ENCODE measurements around the gene ULK4.

The ULK4 gene

DNA sequence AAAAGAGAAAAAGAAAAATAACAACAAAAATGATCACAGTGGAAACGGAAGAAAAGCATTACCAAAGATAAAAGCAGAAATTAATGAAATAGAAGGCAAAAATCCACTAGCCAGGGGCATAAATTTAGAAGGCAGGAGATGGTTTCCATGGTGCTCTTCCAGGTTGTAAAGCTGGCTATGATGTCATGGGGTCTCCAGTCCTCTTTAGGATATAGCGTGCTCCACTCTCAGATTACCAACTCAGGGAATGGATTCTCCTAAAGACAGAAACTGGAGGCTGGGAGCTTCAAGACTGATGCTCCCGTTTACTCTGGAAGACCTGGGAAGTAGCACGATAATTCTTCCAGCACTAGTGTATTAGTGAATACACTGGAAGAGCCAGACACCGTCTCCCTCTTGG, 10.9 kb upstream of the ULK4 start:
- no peak for DNase-seq (ENCODE audit: extremely low spot score)
- ChIA-PET CTCF (no interaction called here), POLR2A (no interaction called here)
- 0 out of 2 replicates have a peak, but pooled peaks have one; percentile 9 for TF ChIP-seq PKNOX1 (IDR thresholded peaks at IDR 0.05)
- no peak for TF ChIP-seq BHLHE40 (IDR thresholded peaks at IDR 0.05; ENCODE audit: borderline replicate concordance)

DNA sequence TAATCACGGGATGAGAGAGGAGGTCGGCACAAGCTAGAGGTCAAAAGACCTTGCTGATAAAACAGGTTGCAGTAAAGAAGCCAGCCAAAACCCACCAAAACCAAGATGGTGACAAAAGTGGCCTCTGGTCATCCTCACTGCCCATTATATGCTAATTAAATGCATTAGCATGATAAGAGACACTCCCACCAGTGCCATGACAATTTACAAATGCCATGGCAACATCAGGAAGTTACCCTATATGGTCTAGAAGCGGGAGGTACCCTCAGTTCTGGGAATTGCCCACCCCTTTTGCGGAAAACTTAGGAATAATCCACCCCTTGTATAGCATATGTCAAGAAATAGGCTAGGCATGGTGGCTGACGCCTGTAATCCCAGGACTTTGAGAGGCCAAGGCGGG, 4.3 kb upstream of the ULK4 start:
- ChIA-PET POLR2A (no interaction called here), CTCF (no interaction called here)
- no peak for DNase-seq (ENCODE audit: extremely low spot score)
- TF ChIP-seq CTBP1 (IDR thresholded peaks at IDR 0.05; ENCODE audit: borderline replicate concordance): no peak

DNA sequence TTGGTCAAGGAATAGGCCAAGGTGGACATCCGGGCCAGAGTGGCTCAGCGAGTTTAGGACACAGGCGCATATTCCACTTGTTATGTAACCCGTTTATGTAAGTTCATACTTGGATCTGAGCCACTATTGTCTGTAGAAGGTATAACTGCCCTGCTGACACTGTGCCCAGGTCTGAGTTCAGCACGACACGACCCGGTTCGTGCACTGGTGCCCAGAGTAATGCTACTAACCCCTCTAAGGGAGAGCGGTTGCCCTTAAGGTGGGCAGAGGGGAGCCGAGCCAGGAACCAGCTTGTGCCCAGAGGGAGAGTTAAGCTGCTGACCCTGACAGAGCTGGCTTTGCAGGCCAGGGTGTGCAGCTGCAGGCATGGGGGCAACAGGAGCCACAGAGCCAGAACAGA, 1.9 kb upstream of the ULK4 start:
- TF ChIP-seq CTBP1 (IDR thresholded peaks at IDR 0.05; ENCODE audit: borderline replicate concordance): no peak
- DNase-seq (ENCODE audit: extremely low spot score): no peak
- ChIA-PET CTCF (no interaction called here), POLR2A (no interaction called here)

DNA sequence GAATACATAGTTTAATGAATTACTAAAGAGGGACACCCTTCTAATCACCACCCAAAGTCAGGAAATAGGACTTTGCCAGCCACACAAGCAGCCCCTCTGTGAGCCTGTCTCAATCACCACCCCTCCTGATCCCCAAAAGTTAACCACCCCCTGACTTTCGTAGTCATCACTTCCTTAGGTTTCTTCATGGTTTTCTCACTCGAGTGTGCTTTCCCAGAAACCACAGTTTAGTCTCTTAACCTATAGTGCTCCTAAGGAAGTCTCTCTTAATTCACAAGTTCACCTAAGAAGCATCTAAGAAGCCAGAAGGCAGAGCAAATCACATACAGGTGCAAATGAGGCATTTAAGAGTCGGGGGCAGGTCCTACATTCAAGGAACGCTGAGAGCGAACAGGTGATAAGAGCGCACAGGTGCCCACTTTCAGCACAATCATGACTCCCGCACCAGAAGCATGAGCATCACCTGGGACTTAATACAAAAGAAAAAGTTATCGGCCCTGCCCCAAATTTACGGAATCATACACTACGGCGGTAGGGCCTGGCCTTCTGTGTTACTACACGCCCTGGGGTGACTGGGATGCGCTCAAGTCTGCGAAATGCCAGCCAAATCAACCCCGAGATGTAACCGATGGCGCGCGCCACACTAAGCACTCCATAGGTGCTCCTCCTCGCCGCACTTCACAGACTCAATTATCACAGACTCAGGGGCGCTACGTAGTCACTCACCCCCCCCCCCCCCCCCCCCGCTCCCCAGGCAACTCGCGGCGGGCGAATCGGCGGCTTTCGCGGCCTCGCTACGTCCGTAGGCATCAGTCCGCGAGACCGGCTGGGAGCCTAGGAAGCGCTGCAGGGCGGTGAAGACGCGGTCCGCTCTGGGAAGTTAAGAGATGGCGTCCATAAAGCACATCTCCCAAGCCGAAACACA, 815 bp downstream of the ULK4 start:
- CTCF ChIA-PET: no interaction called here
- no peak for TF ChIP-seq ELF4 (IDR thresholded peaks at IDR 0.05)
- TF ChIP-seq FOXM1 (IDR thresholded peaks at IDR 0.05; ENCODE audit: borderline replicate concordance): no peak
- POLR2A ChIA-PET: no interaction called here
- peak; percentile 52 for DNase-seq (ENCODE audit: extremely low spot score)

DNA sequence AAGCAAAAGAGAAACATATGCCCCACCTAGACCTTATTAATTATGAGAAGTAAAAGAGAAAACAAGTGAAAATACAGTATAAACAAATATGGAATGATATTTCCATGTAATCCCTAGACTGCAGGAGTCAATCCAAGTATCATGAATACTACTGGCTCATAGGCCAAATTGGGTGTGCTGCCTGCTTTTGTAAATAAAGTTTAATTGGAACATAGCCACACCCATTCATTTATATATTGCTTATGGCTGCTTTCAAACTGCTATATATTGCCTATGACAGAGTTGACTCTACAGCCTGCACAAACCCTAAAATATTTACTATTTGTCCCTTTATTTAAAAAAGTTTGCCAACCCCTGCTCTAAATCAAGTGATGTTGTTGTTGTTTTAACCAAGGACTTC, 5.3 kb downstream of the ULK4 start:
- DNase-seq (ENCODE audit: extremely low spot score): no peak
- ChIA-PET POLR2A (no interaction called here), CTCF (no interaction called here)
- TF ChIP-seq FOXK2 (IDR thresholded peaks at IDR 0.05): no peak
- TF ChIP-seq SP1 (IDR thresholded peaks at IDR 0.05): no peak
- no peak for TF ChIP-seq BHLHE40 (IDR thresholded peaks at IDR 0.05; ENCODE audit: borderline replicate concordance)
- TF ChIP-seq TARDBP (IDR thresholded peaks at IDR 0.05): no peak
- no peak for TF ChIP-seq PKNOX1 (IDR thresholded peaks at IDR 0.05)
- no peak for TF ChIP-seq ELF4 (IDR thresholded peaks at IDR 0.05)
- no peak for TF ChIP-seq SUZ12 (IDR thresholded peaks at IDR 0.05)
- TF ChIP-seq ARNT (IDR thresholded peaks at IDR 0.05): no peak
- no peak for TF ChIP-seq L3MBTL2 (conservative IDR thresholded peaks at IDR 0.05)
- no peak for TF ChIP-seq CTBP1 (IDR thresholded peaks at IDR 0.05; ENCODE audit: borderline replicate concordance)
- no peak for TF ChIP-seq FOXM1 (IDR thresholded peaks at IDR 0.05; ENCODE audit: borderline replicate concordance)
- TF ChIP-seq ZNF384 (IDR thresholded peaks at IDR 0.05): no peak
- no peak for TF ChIP-seq NFRKB (IDR thresholded peaks at IDR 0.05)
- no peak for TF ChIP-seq HDGF (IDR thresholded peaks at IDR 0.05; ENCODE audit: borderline replicate concordance)
- TF ChIP-seq LEF1 (IDR thresholded peaks at IDR 0.05; ENCODE audit: borderline replicate concordance): no peak
- TF ChIP-seq FOXA1 (IDR thresholded peaks at IDR 0.05): no peak

- ChIA-PET CTCF (no interaction called here), POLR2A (no interaction called here)
- TF ChIP-seq TARDBP (IDR thresholded peaks at IDR 0.05): no peak
- TF ChIP-seq ELF4 (IDR thresholded peaks at IDR 0.05): no peak
- no peak for DNase-seq (ENCODE audit: extremely low spot score)
These were observed 6.7 kb downstream of the ULK4 start for GRCh38 chr3:41955192-41955591.

- ChIA-PET POLR2A (no interaction called here), CTCF (no interaction called here)
- TF ChIP-seq TARDBP (IDR thresholded peaks at IDR 0.05): no peak
- DNase-seq (ENCODE audit: extremely low spot score): no peak
These were observed 18.5 kb downstream of the ULK4 start for GRCh38 chr3:41943311-41943843.

- DNase-seq (ENCODE audit: extremely low spot score): no peak
- POLR2A ChIA-PET: no interaction called here
- CTCF ChIA-PET: no interaction called here
- TF ChIP-seq HDGF (IDR thresholded peaks at IDR 0.05; ENCODE audit: borderline replicate concordance): no peak
- TF ChIP-seq FOXM1 (IDR thresholded peaks at IDR 0.05; ENCODE audit: borderline replicate concordance): no peak
- TF ChIP-seq L3MBTL2 (conservative IDR thresholded peaks at IDR 0.05): no peak
- no peak for TF ChIP-seq SUZ12 (IDR thresholded peaks at IDR 0.05)
- TF ChIP-seq SP1 (IDR thresholded peaks at IDR 0.05): no peak
- no peak for TF ChIP-seq BHLHE40 (IDR thresholded peaks at IDR 0.05; ENCODE audit: borderline replicate concordance)
- TF ChIP-seq FOXK2 (IDR thresholded peaks at IDR 0.05): no peak
- no peak for TF ChIP-seq ZNF384 (IDR thresholded peaks at IDR 0.05)
- no peak for TF ChIP-seq PKNOX1 (IDR thresholded peaks at IDR 0.05)
- no peak for TF ChIP-seq TARDBP (IDR thresholded peaks at IDR 0.05)
- no peak for TF ChIP-seq FOXA1 (IDR thresholded peaks at IDR 0.05)
- TF ChIP-seq ELF4 (IDR thresholded peaks at IDR 0.05): no peak
- no peak for TF ChIP-seq CTBP1 (IDR thresholded peaks at IDR 0.05; ENCODE audit: borderline replicate concordance)
- no peak for TF ChIP-seq LEF1 (IDR thresholded peaks at IDR 0.05; ENCODE audit: borderline replicate concordance)
These were observed 21.5 kb downstream of the ULK4 start for GRCh38 chr3:41940393-41940792.
